COLO668 (cell line): Measurements from ENCODE around the gene BIN1.
"Not testable (repeated sequence)": the region's sequence is repeated elsewhere in the genome, so short reads cannot be mapped to it uniquely, and the experiment has no call there.

Experiments
- DNase-seq: peaks from one replicate; lab custom pipeline; 2025; ENCODE audit not compliant: unreplicated experiment; lab: John Stamatoyannopoulos, UW

BIN1 gene

DNA sequence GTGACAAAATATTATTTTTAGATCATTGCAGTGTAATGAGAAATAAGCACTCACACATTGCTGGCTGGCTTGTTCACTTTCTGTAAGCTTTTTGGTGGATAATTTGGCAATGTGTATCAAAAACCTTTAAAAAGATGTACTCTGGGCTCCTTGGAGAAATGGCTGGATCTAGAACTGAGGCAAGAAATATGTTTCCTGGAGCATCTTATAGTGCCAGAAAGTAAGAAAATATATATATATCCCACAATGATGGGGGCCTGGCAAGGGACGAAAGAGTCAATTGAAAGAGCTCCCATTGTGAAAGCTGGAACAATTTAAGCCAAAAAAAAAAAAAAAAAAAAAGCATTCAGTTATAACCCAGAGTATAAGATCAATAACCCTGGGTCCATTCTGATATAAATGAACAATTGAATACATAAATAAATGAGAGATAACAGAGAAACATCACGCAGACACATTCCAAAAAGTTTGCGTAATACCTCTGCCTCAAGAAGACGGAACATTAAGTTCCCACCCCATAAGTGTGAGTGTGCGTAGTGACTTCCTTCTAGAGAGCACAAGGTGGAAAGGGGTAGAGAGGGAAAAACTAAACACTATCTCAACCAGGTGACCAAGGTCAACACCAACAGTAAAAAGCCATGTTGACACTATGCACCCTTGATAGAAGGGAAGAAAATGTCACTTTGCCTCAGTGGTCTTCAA is 77.5 kb downstream of the BIN1 start:
- DNase-seq: no peak

DNA sequence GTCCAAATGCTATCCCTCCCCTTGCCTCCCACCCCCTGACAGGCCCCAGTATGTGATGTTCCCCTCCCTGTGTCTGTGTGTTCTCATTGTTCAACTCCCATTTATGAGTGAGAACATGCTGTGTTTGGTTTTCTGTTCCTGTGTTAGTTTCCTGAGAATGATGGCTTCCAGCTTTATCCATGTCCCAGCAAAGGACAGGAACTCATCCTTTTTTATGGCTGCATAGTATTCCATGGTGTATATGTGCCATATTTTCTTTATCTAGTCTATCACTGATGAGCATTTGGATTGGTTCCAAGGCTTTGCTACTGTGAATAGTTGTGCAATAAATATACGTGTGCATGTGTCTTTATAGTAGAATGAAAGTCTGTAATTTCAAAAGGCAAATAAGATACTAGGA is 78.2 kb downstream of the BIN1 start:
- not testable (repeated sequence) for DNase-seq

DNA sequence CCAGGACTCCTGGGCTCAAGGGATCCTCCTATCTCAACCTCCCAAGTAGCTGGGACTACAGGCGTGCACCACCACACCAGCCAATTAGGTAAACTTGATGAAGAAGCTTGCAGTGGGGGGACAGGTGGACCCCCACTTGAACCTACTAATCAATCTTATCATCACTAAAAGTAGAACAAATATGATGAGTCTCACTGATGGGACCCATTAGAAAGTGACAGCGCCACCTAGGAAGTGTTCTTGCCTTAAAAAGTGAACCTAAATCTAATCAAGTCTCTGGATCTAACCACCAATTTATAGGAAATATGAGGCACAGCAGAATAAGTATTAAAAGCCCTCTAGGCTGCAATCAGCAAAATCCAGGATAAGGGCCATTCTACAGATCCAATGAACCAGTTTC is 79.2 kb downstream of the BIN1 start:
- no peak for DNase-seq

DNA sequence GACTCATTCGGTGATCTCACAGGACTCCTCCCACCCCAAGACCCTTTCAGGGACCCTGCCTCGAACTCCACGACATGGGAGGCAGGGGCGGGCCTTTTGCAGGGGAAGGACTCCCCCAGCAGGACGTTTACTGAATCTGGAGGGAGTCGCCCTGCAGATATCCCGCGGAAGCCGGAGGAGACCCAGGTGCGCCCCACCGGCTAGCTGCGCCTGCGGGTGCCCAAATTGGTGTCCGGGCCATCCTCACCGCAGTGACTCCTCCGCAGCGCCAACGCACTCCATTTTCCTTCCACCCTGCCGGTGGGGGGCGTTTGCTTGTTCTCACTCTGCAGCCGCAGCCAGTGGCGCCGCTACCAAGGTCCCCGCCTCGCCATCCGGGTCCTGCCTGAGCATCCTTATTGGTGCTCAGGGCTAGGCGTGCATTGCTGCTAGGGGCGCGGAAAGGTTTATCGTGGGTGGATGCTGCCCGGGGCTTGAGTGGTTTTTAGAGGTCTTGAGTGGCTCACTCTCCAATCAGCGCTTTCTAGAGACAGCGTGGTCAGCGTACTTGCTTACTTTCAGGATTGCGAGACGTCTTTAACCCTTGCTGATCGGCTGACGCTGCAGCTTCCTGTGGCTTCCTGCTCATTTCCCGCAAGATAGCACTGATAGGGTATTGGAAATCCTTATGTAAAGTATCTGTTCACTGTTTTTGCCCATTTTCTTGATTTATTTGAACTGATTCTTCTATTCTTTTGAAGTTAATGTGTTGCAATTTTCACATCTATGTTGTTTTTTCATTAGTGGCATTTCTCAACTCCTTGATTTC is 81.4 kb downstream of the BIN1 start:
- peak; percentile 81 for DNase-seq

DNA sequence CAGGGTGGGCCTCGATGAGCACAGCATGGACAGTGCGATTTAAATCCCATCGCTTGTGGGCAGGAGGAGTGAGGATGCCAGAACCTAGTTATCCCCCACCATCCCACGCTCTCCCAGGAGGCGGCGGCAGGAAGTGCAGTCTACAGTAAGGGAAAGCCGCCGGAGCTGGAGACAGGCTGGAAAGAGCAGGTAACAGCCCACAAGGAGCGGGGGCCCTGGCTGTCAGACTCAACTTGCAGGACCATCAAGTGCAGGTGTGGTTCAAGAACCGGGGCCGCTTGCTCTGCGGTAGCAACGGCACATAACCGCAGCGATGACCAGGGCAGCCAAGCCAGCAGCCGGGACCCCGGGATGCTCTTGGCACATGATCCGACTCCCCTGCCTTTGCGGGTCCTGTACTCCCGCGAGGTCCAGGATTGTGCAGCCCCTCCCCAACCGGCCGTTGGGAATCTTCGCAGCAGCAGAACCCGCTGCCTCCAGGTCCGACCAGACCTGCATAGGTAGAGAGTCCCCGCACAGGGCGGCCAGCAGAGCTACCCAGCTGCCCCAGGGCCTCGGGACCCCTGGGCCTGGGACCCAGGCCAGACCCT is 82.1 kb downstream of the BIN1 start:
- DNase-seq: peak; percentile 65

DNA sequence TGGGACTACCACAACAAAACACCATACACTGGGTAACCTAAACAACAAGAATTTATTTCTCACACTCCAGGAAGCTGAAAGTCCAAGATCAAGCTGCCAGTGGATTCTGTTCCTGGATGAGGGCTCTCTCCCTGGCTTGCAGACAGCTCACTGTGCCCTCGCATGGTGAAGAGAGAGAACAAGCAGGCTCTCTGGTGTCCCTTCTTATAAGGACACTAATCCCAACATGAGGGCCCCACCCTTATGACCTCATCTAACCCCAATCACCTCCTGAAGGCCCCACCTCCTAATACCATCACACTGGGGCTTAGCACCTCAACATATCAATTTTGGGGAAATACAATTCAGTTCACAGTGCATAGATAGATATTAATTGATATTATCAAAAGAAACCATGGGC is 83.5 kb downstream of the BIN1 start:
- DNase-seq: no peak

DNA sequence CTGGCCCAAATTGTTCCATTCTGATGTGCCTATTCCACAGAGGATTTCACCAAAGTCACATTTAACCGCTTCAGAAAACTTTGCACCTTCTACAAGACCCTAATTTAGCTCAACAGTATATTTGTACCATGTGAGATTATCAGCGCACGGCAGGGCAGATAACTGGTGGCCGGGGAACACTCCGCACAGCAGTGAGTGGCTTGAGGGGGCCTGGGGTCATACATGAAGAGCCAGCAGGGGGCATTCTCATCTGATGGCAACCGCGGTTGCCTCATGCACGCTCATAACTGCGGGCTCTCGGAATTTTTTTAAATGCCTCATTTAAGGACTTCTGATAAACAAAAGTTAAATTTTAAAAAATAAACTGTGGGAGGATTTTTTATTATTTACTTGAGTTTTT is 84.1 kb downstream of the BIN1 start:
- no peak for DNase-seq

DNA sequence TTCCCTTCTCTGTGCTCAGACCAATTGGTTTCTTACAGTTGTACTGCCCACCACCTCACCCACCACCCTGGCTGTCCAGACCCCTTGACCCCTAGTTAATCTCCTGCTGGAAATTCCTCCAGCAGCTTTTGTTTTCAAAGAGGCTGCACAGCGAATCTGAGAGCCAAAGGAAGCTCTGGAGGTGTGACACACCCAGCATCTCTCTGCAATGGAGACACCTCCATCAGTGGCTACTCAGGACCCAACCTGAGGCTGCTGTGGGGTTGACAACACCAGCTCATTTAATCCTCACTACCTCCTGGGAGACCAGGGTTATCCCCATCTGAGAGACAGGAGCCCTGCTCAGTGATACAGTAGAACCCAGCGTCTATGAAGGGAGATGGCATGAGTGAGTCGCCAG is 86.4 kb downstream of the BIN1 start:
- no peak for DNase-seq

DNA sequence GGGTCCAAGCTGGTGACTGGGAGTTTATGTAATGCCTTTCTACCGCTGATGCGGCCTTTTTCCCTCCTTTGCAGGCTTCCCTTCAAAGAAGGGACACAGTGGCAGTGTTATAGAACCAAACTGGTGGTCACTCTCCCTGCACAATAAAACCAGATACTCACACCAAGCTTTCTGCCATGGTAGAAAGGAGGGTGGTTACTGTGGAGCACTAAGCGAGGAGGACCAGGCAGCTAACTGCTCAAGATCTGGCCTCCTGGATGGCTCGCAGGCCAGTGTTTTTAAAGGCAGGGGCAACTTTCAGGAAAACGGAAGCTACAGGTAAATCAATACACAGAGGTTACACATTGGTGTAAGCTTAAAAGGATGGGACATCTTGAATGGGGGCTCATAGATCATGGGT is 89.4 kb downstream of the BIN1 start:
- DNase-seq: no peak

DNA sequence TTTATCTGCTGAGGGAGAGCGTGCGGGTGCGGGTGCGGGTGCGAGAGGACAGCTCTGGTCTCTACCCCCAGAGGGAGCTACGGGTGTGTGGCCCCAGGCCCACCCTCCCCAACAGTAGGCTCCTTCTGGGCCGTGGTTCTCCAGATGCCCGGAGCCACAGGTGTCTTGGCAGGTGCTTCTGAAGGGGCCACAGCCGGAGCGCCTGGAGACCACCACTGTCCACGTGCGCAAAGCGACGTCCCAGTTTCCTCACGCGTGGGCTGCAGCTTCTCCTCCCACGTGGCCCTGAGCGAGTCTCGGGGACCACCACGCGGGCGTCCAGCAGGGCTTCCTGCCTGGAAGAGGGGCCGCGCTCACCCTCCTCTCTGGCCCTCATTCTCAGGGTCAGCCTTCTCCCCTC is 90.6 kb downstream of the BIN1 start:
- DNase-seq: no peak

DNA sequence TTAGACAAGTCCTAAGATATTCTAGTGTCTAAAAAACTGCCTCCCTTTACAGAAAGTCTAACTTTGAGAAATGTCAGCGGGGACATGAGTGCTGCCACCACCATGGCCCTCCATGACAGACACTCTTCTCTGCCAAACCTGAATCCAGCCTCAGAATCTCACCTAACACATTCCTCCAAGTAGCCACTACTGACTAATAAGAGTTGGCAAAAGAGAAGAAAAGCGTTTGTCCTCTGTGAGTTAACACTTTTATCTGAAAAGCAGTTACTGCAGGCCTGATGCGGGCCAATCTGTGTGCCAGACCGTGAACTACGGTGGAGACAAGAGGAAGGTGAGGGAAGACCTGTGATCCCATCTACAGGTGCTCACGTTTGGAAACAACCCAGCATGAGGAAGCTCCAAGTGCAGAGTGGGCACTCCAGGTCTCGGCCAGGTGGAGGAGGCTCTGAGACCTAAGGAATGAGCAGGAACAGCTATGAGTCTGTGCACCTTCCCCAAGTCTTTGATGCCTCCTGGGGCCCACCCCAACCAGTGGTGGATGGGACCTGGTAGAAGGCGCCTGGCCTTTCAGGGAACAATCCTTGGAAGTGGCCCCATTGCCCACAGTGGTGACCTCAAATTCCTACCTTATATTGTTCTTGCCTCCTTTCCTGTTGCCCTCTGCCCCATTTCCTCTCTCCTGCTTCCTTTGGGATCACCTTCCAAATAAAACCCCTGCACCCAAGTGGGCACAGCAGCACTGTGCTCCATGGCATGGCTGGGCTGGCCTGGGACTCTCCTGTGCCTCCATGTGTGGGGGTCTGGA is 91.6 kb downstream of the BIN1 start:
- DNase-seq: no peak

DNA sequence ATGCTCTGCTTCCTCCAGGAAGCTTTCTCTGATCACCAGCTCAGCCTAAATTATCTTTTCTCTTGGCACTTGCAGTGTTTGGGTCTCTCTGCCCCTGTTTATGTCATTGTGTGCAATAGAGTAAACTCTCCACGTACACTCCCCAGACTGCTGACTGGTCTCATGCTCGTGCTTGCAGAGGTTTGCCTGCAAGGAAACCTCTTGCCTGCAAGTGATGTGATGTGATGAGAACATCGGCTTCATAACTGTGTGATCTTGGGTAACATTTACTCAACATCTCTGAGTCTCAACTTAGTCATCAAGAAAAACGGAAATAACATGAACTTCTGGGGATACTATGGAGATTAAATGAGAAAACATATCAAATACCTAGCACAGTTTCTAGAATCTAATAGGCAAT is 92.3 kb downstream of the BIN1 start:
- no peak for DNase-seq

DNA sequence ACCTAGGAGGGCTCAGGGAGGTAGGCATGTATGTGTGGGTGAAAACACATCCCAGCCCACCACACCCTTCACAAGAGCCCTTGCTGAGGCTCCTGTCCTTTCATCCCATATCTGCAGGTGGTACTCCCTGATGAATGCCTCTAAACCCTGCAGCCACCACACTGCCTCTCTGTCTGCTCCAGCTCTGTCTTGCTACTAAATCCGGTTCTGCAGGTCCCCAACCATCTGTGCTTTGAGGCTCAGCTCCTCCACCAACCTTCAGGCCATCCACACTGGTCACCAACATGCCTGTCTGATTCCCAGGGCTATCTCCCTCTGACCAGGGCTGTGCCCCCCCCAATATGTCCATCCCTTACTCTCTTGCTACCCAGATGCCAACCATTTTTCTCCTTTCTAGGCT is 92.7 kb downstream of the BIN1 start:
- no peak for DNase-seq

DNA sequence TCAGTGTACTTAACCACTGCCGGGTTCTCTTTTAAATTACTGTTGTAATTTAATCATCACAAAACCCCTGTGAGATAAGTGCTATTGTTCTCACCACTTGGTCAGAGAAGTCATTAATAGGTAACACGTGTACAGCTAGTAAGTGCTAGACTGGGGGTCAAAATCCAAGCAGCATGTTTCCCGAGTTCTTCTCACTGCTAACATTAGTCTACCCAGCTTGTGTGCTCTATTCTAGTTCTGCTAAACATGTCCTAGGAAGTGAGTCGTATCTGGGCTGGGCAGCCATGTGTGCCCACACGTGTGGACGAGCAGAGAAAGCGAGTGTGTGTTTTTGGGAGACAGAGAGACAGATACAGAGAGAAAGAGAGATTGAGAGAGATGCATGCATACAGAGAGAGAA is 94.1 kb downstream of the BIN1 start:
- DNase-seq: no peak

DNA sequence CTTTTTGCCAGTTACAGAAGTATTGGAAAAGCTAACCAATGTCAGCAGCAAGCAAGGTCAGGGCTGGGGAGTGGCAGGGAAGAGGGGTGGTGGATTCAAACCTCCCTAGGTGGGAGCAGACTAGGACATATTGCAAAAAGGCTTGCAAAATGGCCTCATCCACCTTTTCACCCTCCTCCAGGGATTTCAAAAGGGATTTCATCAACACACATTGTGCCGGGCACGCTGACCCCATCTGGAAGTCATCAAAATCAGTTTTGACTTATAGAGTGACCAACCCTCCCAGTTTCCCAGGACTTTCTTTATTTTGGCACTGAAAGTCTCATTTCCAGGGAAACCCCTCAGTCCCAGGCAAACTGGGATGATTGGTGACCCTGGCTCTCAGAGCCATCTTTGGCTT is 94.7 kb downstream of the BIN1 start:
- DNase-seq: no peak

DNA sequence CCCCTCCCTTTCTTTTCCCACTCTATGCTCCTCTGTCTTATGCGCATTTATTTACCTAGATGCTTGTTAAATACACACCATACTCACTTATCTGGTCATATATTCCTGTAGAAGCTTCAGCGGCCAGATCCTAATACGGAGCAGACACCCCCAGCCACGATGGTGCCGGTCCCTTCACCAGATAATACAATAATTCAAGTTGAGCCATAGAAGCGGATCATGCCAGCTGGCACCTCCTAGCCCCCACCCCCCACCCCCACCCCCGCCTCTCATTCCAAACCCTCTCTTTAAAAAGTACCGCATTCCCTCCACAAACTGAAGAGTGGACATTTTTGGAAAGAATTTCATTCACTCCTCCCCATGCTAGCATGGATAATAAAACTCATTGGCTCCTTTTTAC is 95.2 kb downstream of the BIN1 start:
- DNase-seq: no peak

DNA sequence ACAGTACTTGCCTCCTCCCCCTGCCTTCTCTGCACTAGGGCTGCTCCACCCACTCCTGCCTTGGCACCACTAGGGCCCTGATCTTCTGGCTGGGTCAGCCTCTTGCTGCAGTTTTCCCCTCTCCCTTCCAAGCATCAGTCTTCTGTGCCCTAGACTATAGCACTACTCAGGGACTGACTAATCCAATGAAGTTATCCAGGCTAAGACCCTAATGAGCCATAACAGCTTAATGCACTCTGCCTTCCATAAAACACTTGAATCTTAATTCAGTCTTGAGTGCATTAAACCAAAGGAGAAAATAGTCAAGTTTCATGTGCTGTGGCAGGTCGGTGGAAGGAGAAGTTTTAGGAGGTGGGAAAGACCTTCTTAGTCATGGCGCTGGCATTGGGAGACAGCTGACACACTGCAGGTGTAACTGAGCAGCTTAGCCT is 95.7 kb downstream of the BIN1 start:
- DNase-seq: no peak

DNA sequence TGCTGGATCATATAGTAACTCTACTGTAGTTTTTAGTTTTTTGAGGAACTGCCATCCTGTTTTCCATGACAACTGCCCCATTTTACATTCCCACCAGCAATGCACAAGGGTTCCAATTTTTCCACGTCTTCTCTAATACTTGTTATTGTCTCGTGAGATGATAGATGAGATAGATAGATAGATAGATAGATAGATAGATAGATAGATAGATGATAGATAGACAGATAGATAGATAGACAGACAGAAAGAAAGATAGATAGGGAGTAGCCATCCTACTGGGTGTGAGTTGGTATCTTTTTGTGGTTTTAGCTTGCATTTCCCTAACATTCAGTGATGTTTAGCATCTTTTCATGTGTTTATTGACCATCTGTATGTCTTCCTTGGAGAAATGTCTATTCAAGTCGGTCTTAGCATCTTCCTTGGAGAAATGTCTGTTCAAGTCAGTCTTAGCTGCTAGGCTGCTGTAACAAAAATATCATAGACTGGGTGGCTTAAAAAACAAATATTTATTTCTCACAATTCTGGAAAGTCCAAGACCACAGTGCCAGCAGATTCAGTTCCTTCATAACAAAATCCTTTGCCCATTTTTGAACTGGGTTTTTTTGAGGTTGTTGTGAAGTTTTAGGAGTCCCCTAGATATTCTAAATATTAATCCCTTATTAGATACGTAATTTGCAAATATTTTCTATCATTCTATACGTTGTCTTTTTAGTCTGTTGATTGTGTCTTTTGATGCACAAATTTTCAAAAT is 98.5 kb downstream of the BIN1 start:
- no peak for DNase-seq

DNA sequence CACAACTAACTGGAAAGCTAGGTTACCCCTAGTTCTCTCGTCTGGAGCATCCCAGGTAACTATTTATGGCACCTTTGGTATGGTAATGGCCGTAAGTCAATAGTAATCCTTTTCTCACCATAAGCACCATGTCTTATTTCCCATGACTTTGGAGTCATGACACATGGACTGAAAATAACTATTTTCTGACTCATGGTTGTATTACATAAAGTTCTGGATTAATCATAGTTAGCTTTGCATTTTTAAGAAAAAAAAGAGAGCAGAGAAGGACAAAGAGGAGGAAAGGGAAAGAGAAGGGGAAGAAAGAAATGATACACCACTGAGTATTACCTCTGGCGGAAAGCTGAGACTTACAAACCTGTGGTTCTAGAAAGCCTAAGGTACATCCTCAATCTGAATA is 99.3 kb downstream of the BIN1 start:
- no peak for DNase-seq

DNA sequence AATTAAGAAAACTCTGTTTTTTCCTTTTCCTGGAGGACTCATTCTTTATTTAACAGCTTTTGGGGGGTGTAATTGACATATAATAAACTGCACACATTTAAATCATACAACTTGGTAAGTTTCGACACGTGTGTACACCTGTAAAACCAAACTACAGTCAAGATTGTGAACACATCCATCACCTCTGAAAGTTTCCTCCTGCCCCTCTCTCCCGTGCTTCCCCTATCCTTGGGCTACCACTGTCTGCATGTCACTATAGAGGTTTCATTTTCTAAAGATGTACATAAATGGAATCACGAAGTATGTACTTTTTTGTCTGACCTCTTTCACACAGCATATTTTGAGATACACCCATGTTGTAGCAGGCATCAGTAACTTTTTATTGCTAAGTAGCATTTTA is 100.0 kb downstream of the BIN1 start:
- no peak for DNase-seq
